Stimulated activated CD8-positive, alpha-beta memory T cell treated with anti-CD3 and anti-CD28 coated beads, Interleukin-4, amount 100 ng/mL, for 1 hour (primary cell): ENCODE measurements around the gene ARL16.

Experiments used
- DNase-seq, 2 donors: peaks; one replicate each; pipeline ENCODE4 v3.0.0-alpha.2; 2020; ENCODE audit warnings: low read depth in 2 of 2, low spot score in 1 of 2

Gene ARL16

GRCh38 chr17:81647640-81648012 is 36.0 kb downstream of the ARL16 start:
- DNase-seq = no peak

GRCh38 chr17:81646869-81647600 is 36.6 kb downstream of the ARL16 start:
- DNase-seq = no peak

- DNase-seq = no peak
Measured at GRCh38 chr17:81644976-81645952, 38.3 kb downstream of the ARL16 start.

GRCh38 chr17:81644496-81644895 is 39.1 kb downstream of the ARL16 start:
- DNase-seq = no peak

GRCh38 chr17:81641825-81642489 is 41.6 kb downstream of the ARL16 start:
- no peak for DNase-seq

GRCh38 chr17:81640011-81640410 is 43.6 kb downstream of the ARL16 start:
- DNase-seq = no peak

GRCh38 chr17:81638683-81639082 is 44.9 kb downstream of the ARL16 start:
- DNase-seq = no peak

DNA sequence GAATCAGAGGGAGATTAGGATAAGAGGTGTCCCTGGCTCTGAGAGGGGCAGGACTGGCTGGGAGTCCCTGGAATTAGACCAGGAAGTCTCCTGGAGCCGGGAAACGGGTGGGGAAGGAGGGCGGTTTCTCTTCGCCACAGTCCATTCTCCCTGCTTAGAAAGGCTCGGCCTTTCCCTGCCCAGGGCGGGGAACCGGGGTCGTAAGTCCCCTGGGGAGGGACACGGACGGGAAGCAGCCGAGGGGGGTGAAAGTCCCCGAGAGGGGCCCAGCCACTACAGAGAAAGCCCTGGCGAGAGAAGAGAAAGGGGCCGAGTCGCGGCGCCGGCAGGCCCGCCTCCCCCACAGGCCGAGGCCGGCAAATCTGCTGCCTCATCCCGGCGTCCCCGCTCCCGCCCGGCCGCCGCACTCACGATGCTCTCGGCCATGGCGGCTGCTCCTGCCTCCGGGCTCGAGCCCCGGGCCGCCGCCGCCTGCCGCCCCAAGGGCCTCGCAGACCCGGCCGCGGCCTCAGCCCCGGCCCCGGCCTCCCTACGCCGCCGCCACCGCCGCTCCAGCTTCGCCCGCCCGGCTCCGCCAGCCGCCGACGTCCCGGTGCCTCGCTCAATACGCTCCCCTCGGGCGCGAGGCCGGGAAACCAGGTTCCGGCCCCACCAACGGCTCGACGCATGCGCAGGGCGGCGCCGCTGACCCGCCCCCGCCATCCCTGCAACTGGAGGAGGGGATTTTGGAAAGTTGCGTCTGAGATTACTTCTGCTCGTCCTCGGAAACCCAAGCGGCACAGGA is 46.9 kb downstream of the ARL16 start, which contains the start of the genes NPLOC4 and TSPAN10:
NPLOC4 (minus strand) TSS at position 608 of the 784 bp plus-strand sequence; CDS start at position 426, 182 bp downstream.
TSPAN10 (plus strand) TSS at position 692 of the 784 bp plus-strand sequence. CDS start 5,217 bp downstream, outside the sequence.
- peak; percentile 66 to 75 for DNase-seq

DNA sequence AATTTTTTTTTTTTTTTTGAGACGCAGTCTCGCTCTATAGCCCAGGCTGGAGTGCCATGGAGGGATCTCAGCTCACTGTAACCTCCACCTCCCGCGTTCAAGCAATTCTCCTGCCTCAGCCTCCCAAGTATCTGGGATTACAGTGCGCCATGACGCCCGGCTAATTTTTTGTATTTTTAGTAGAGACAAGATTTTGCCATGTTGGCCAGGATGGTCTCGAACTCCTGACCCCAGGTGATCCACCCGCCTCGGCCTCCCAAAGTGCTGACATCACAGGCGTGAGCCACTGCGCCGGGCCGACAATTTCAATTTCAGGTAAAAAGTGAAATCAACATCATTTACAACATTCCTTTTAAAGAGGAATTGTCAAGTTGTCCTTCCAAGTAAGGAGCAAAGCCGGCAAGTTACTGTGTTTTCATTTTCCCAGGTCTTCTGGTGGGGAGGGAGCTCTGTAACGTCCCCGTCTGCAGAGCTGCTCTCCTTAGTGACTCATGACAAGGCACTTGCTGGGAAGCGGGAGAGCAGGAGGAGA is 47.6 kb downstream of the ARL16 start:
- DNase-seq = no peak

DNA sequence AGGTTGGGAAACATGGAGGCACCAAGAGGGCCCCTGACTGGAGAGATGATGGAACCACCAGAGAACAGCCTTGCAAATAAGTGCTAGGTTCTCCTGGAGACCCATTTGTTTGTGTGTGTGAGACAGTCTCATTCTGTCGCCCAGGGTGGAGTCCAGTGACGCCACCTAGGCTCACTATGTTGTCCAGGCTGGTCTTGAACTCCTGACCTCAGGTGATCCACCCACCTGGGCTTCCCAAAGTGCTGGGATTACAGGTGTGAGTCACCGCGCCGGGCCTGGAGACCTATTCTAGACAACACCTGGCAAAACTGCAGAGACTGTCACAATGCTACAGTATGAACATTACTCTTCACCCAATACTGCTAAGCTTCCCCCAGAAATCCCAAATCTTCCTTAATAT is 48.2 kb downstream of the ARL16 start:
- DNase-seq = no peak

DNA sequence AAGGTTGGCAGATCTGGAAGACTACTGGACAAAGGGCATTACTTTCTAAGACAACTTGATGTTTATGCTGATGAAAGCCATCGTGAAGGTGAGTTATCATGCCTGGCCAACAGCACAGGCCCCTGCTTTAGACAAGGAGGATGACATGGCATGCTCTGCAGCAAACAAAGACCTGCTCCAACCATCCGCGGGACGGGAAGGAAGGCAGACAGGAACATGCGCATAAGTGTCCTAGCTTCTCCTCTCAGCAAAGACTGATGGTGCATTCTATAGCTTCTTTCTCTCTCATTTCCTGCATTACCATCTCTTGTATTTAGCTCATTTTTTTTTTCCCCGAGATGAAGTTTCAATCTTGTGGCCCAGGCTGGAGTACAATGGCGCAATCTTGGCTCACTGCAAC is 52.1 kb downstream of the ARL16 start:
- no peak for DNase-seq
